Bone marrow (tissue), 2 donors: ENCODE results near the gene ARHGEF2.

Source experiments
- DNase-seq, 2 donors: peaks; one replicate each; lab custom pipeline; 2025; lab: John Stamatoyannopoulos, UW

ARHGEF2 gene

GRCh38 chr1:155978325-155978972, at the start of gene ARHGEF2:
Gene ARHGEF2 (minus strand): TSS chr1:155978547. CDS start chr1:155978427, 120 bp downstream.
- peak; percentile 42 to 89 for DNase-seq

- no peak for DNase-seq
These were observed 48.2 kb upstream of the ARHGEF2 start for GRCh38 chr1:156026588-156026987.

- no peak for DNase-seq
These were observed 47.5 kb upstream of the ARHGEF2 start for GRCh38 chr1:156025876-156026275.

GRCh38 chr1:156024801-156025200, 46.5 kb upstream of the ARHGEF2 start:
- DNase-seq: no peak

GRCh38 chr1:156021954-156022353, 43.6 kb upstream of the ARHGEF2 start:
- DNase-seq: no peak

- no peak for DNase-seq
These were observed 42.7 kb upstream of the ARHGEF2 start for GRCh38 chr1:156021093-156021428.

- DNase-seq: peak; percentile 41 to 46
These were observed 42.1 kb upstream of the ARHGEF2 start, which contains the start of gene SSR2 for GRCh38 chr1:156020293-156021092. Gene SSR2 (minus strand): TSS chr1:156020951. CDS start chr1:156020167, 784 bp downstream.

GRCh38 chr1:156019946-156020292, 41.6 kb upstream of the ARHGEF2 start:
- DNase-seq: no peak

- DNase-seq: no peak
These were observed 36.5 kb upstream of the ARHGEF2 start for GRCh38 chr1:156014829-156015228.

- no peak for DNase-seq
These were observed 33.9 kb upstream of the ARHGEF2 start for GRCh38 chr1:156012051-156012817.

- DNase-seq: no peak
These were observed 31.1 kb upstream of the ARHGEF2 start for GRCh38 chr1:156009404-156009803.

- DNase-seq: no peak
These were observed 28.5 kb upstream of the ARHGEF2 start for GRCh38 chr1:156006666-156007376.

- no peak for DNase-seq
These were observed 26.7 kb upstream of the ARHGEF2 start for GRCh38 chr1:156004843-156005584.

GRCh38 chr1:156003923-156004188, 25.5 kb upstream of the ARHGEF2 start:
- no peak for DNase-seq

- DNase-seq: no peak
These were observed 24.0 kb upstream of the ARHGEF2 start for GRCh38 chr1:156002188-156002911.

- DNase-seq: no peak
These were observed 23.4 kb upstream of the ARHGEF2 start for GRCh38 chr1:156001662-156002171.

GRCh38 chr1:156001021-156001661, 22.8 kb upstream of the ARHGEF2 start:
- no peak for DNase-seq

- DNase-seq: no peak
These were observed 21.6 kb upstream of the ARHGEF2 start for GRCh38 chr1:155999964-156000363.

GRCh38 chr1:155996166-155996565, 17.8 kb upstream of the ARHGEF2 start:
- no peak for DNase-seq

- no peak for DNase-seq
These were observed 15.2 kb upstream of the ARHGEF2 start for GRCh38 chr1:155993595-155993994.
